Kidney (tissue), 14 donors: ENCODE measurements around the gene DBF4. TPM values are rescaled to one million over a fixed set of nuclear protein-coding genes. Genes with fewer than 3 reads are reported as not detected.
A peak's percentile ranks its signal among the peaks of the same experiment; 100 is the strongest.
"Not testable (repeated sequence)": the region's sequence is repeated elsewhere in the genome, so short reads cannot be mapped to it uniquely, and the experiment has no call there.

Source experiments
- DNase-seq, 5 donors: peaks; one replicate each; pipeline ENCODE4 v3.0.0-alpha.2; 2013 to 2020
- FAIRE-seq: peaks from 2 replicates; lab custom pipeline; 2012; peaks lifted over from hg19 to GRCh38; lab: Jason Lieb, UNC
- H3K27ac ChIP-seq, 2 donors: one replicate each; pipeline ENCODE4 v1.7.0; 2013; ENCODE audit warnings: low read depth in 2 of 2, low read length in 2 of 2, inconsistent platforms in 1 of 2
- H3K27me3 ChIP-seq: one replicate; pipeline ENCODE4 v1.7.1; 2013; ENCODE audit warnings: low read length, inconsistent platforms; ENCODE audit not compliant: control insufficient read depth, insufficient read depth
- H3K36me3 ChIP-seq, 3 donors: one replicate each; pipeline versions ENCODE4 v1.7.0 to v1.7.1; 2013; ENCODE audit warnings: low read length in 3 of 3, control low read depth in 1 of 3, inconsistent platforms in 1 of 3; ENCODE audit not compliant: insufficient read depth in 3 of 3, control insufficient read depth in 2 of 3
- H3K4me1 ChIP-seq, 3 donors: one replicate each; pipeline versions ENCODE4 v1.7.0 to v1.7.1; 2013; ENCODE audit warnings: low read length in 3 of 3, inconsistent platforms in 1 of 3, low read depth in 1 of 3; ENCODE audit not compliant: control insufficient read depth in 2 of 3, insufficient read depth in 2 of 3
- H3K4me3 ChIP-seq, 3 donors: one replicate each; pipeline versions ENCODE4 v1.7.0 to v1.8.1; 2013; ENCODE audit warnings: low read length in 3 of 3, control low read depth in 1 of 3, inconsistent platforms in 1 of 3
- H3K9ac ChIP-seq, 3 donors: one replicate each; pipeline versions ENCODE4 v1.7.0 to v1.7.1; 2013; ENCODE audit warnings: low read length in 3 of 3, control low read depth in 1 of 3, inconsistent platforms in 1 of 3
- H3K9me3 ChIP-seq, 3 donors: one replicate each; pipeline versions ENCODE4 v1.7.0 to v1.7.1; 2013; ENCODE audit warnings: low read length in 3 of 3, control low read depth in 1 of 3, inconsistent platforms in 1 of 3; ENCODE audit not compliant: control insufficient read depth in 2 of 3, insufficient read depth in 1 of 3
- intact Hi-C: fragments of 100-400 bp; cut with DNase I; formaldehyde crosslinking; loops from one replicate; pipeline ENCODE4 v1.11.1; 2022
- polyA plus RNA-seq: library from polyadenylated mRNA; stranded (reverse); fragments of 350-450 nt; fragmentation: Illumina TruSeq; extraction: RNeasy Lipid Tissue Mini Kit (QIAGEN cat#74804); gene quantifications from one replicate; pipeline ENCODE4 v1.2.3, GENCODE V29; 2014; ENCODE audit warnings: low read depth, low replicate concordance; ENCODE audit not compliant: insufficient read depth
- total RNA-seq: library from RNA; stranded (reverse); fragmentation: NEBNext Ultra II Directional; extraction: Animal tissue kit (Norgen Biotek cat#: 25700); gene quantifications from one replicate; pipeline ENCODE4 v1.2.1, GENCODE V29; 2021
- TF ChIP-seq, protein P1 (sequence below): IDR thresholded peaks from 3 replicates; pipeline ENCODE4 v1.5.1; 2012; ENCODE audit warnings: mild to moderate bottlenecking, moderate library complexity, borderline replicate concordance; ENCODE audit not compliant: insufficient read depth; ENCODE audit errors: extremely low read depth
- donor health status: control.
- donor health status: control.
- donor health status: control.
- donor health status: control.
- donor health status: control.
- donor health status: DM: yes; HTN: yes; CAD: no.
- donor health status: Normal renal cell carcinoma (clear cell type).

The DBF4 gene
- total and polyA plus RNA-seq, 2 donors from 2014 or later, result 1.9 to 8.8 TPM

DNA sequence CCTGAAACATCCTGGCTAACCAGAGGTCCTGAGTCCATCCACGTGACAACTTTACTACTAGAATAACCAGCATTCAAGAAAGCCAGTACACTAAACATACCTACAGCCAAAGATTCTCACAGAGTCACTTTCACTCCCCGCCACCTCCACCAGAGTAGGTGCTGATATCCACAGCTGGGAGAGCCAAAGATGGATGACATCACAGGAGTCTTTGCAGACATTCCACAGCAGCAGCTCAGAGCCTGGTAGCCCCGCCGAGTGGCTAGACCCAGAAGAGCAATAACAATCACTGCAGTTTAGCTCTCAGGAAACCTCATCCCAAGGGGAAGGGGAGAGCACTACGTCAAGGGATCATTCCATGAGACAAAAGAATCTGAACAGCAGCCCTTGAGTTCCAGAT is 44.3 kb downstream of the DBF4 start:
- H3K4me1 ChIP-seq, result no peaks in the 10 kb centered on the region
- TF ChIP-seq, protein P1, sequence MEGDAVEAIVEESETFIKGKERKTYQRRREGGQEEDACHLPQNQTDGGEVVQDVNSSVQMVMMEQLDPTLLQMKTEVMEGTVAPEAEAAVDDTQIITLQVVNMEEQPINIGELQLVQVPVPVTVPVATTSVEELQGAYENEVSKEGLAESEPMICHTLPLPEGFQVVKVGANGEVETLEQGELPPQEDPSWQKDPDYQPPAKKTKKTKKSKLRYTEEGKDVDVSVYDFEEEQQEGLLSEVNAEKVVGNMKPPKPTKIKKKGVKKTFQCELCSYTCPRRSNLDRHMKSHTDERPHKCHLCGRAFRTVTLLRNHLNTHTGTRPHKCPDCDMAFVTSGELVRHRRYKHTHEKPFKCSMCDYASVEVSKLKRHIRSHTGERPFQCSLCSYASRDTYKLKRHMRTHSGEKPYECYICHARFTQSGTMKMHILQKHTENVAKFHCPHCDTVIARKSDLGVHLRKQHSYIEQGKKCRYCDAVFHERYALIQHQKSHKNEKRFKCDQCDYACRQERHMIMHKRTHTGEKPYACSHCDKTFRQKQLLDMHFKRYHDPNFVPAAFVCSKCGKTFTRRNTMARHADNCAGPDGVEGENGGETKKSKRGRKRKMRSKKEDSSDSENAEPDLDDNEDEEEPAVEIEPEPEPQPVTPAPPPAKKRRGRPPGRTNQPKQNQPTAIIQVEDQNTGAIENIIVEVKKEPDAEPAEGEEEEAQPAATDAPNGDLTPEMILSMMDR, result no peak
- no peaks in the 10 kb centered on the region for H3K9me3 ChIP-seq
- DNase-seq, result no peak
- no peaks in the 10 kb centered on the region for H3K36me3 ChIP-seq
- H3K27ac ChIP-seq, result no peak overlapping the region
- H3K9ac ChIP-seq, result no peak overlapping the region
- FAIRE-seq, result no peak
- no peaks in the 10 kb centered on the region for H3K27me3 ChIP-seq
- intact Hi-C loops, result no loop called here
- H3K4me3 ChIP-seq, result no peak overlapping the region

DNA sequence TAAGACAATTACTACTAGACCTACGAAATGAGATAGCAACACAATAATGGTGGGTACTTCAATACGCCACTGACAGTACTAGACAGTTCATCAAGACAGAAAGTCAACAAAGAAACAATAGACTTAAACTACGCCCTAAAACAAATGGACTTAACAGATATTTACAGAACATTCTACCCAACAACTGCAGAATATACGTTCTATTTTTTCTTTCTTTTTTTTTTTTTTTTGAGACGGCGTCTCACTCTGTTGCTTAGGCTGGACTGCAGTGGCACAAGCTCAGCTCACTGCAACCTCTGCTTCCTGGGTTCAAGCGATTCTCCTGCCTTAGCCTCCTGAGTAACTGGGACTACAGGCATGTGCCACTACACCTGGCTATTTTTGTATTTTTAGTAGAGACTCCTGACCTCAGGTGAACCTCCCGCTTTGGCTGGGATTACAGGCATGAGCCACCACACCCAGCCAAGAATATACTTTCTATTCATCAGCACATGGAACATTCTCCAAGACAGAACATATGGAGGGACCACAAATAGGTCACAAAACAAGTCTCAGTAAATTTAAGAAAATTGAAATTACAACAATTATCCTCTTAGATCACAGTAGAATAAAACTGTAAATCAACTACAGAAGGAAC is 46.6 kb downstream of the DBF4 start:
- H3K9me3 ChIP-seq, H3K4me3 ChIP-seq, H3K4me1 ChIP-seq, intact Hi-C loops, H3K36me3 ChIP-seq, H3K27me3 ChIP-seq, FAIRE-seq, H3K27ac ChIP-seq, H3K9ac ChIP-seq, DNase-seq: not testable (repeated sequence)

DNA sequence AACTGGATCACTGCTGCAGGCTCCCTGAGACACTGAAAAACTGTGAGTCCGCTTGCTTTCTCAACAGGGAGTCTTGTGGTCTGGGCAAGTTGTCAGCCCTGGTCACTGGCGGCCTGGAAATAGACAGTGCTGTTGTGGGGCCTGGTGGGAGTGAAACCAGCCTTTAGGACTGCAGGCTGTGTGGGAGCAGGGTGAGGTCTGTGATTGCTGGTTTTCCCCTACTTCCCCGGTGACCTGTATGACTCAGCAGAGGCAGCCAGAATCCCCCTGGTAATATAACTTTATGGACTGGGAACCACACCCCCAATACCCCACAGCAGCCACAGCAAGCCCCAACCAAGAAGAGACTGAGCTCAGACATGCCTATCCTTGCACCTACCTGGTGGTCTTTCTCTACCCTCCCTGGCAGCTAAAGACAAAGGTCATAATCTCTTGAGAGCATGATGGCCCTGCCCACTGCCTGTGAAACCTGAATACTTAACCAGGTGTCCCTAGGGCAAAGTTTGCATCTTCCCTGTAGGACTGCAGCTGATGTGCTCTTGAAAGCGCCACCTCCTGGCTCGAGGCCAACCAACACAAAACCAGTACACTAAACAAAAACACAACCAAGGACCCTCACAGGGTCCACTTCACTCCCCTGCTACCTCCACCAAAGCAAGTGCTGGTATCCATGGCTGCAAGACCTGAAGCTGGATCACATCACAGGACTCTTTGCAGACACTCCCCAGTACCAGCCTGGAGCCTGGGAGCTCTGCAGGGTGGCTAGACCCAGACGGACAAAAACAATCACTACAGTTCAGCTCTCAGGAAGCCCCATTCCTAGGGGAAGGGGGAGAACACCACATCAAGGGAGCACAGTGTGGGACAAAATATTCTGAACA is 50.5 kb downstream of the DBF4 start:
- FAIRE-seq (no peak), DNase-seq (peak in 4 of 5 donors; percentile 21 to 52 (median 39))
- H3K9me3 ChIP-seq, result no peaks in the 10 kb centered on the region
- H3K36me3 ChIP-seq, result no peaks in the 10 kb centered on the region
- no peak overlapping the region for H3K4me3 ChIP-seq
- intact Hi-C loops, result no loop called here
- no peaks in the 10 kb centered on the region for H3K27me3 ChIP-seq
- H3K27ac ChIP-seq, result no peak overlapping the region
- H3K4me1 ChIP-seq, result no peaks in the 10 kb centered on the region
- TF ChIP-seq, protein P1, result no peak
- no peak overlapping the region for H3K9ac ChIP-seq

DNA sequence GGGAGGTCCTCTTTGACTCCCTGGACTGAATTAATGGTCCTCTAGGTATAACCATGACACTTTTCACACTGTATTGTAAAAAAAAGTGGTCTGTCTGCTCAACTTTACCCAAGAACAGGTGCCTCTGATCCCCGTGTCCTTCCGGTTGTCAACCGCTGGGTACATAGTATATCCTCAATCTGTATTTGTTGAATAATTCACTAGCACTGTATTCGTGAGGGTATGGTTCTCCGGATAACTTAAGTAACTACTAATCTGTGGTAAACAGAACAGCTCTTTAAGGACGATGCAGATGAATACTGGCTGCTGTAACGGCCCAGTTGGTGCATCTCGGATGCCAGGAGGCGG is 57.3 kb downstream of the DBF4 start:
- FAIRE-seq, result no peak
- DNase-seq, result no peak

More for the DNA sequence above, 57.3 kb downstream of the DBF4 start:
- no peaks in the 10 kb centered on the region for H3K9me3 ChIP-seq
- H3K4me1 ChIP-seq, result peaks cover 0 to 7% (median 0%) of the 10 kb centered on the region in 3 donors
- TF ChIP-seq, protein P1, result no peak
- no peaks in the 10 kb centered on the region for H3K36me3 ChIP-seq
- intact Hi-C loops, result no loop called here
- peak overlapping the region in 1 of 2 donors; percentile 20 for H3K27ac ChIP-seq
- H3K27me3 ChIP-seq, result no peaks in the 10 kb centered on the region
- peak overlapping the region; percentile 58 to 82 (median 82) for H3K4me3 ChIP-seq
- peak overlapping the region in 1 of 3 donors; percentile 44 for H3K9ac ChIP-seq
